Muscle of leg (tissue), 11 donors: Measurements from ENCODE around the gene EIF2B1. TPM values are rescaled to one million over a fixed set of nuclear protein-coding genes. Genes with fewer than 3 reads are reported as not detected.
A peak's percentile ranks its signal among the peaks of the same experiment; 100 is the strongest.
"Not testable (repeated sequence)": the region's sequence is repeated elsewhere in the genome, so short reads cannot be mapped to it uniquely, and the experiment has no call there.

Source experiments
- DNase-seq: peaks from one replicate; pipeline ENCODE4 v3.0.0; 2013
- H3K27ac ChIP-seq: one replicate; pipeline ENCODE4 v1.5.1; 2013; ENCODE audit warnings: mild to moderate bottlenecking, low read length, control low read depth
- H3K27me3 ChIP-seq: one replicate; pipeline ENCODE4 v1.6.1; 2013; ENCODE audit warnings: low read length; ENCODE audit not compliant: control insufficient read depth, insufficient read depth
- H3K36me3 ChIP-seq: one replicate; pipeline ENCODE4 v1.6.1; 2013; ENCODE audit warnings: low read length; ENCODE audit not compliant: control insufficient read depth, insufficient read depth
- H3K4me1 ChIP-seq: one replicate; pipeline ENCODE4 v1.6.1; 2013; ENCODE audit warnings: low read length; ENCODE audit not compliant: control insufficient read depth, insufficient read depth
- H3K4me3 ChIP-seq: one replicate; pipeline ENCODE4 v1.5.1; 2013; ENCODE audit warnings: low read length, control low read depth
- H3K9me3 ChIP-seq: replicated peaks from 2 replicates; pipeline ENCODE4 v1.6.1; 2013; ENCODE audit warnings: low read depth, low read length; ENCODE audit not compliant: control insufficient read depth
- WGBS: methylation state at CpG from one replicate; pipeline ENCODE4 v1.1.5; 2013; ENCODE audit warnings: missing lambda C conversion rate; ENCODE audit not compliant: insufficient coverage; 5-methylcytosine and 5-hydroxymethylcytosine counted together
- polyA plus RNA-seq, 8 donors: library from polyadenylated mRNA; unstranded; fragments of 120-200 nt; gene quantifications; one replicate each; pipeline versions ENCODE4 v1.2.1 to v1.2.3, GENCODE V29; 2013; ENCODE audit warnings: inconsistent platforms in 1 of 8, low replicate concordance in 1 of 8; ENCODE audit not compliant: insufficient read length in 8 of 8, insufficient read depth in 1 of 8
- total RNA-seq: library from RNA; stranded (reverse); fragments of 120-200 nt; gene quantifications from one replicate; pipeline ENCODE4 v1.2.4, GENCODE V29; 2013

EIF2B1 gene
- total and polyA plus RNA-seq, 9 donors: 30.2 to 49.1 (median 45.0) TPM

DNA sequence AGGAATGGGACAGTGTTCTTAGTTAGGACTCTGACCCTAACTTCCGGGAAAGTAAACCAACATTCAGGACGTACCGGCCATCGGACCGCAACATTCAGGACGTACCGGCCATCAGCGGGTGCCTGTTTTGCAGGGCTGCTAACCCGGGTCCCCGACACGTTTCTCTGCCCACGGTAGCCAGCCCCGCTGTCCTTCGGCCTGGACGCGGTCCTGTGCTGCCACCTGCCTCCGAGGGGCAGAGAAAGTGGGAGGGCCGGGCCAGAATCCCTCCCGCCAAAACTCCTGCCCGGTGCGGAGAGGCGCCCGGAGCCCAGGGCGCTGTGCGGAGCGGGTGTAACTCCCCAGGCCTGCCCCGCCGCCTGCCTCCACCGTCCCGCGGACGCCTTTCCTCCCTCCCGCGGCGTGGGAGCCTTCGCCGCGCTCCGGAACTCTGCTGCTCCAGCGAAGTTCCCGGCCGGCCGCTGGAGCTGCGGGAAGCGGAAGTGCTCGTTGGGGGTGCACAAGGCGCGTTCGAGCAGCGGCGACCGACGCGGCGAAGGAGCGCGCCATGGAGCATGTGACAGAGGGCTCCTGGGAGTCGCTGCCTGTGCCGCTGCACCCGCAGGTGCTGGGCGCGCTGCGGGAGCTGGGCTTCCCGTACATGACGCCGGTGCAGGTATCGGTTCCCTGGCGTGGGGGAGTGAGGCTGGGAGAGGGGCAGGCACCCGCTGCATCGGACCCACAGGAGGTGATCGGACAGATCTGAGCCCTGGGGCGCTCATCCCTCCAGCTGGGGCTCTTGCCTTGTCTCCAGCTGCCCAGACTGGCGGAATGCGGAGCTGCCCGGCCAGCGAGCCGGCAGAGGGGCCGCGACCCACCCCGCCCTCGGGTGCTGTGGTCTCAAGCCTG is 31.6 kb downstream of the EIF2B1 start, which contains the start of gene DDX55:
Gene DDX55, plus strand, starts transcription at position 498 of the 888 bp plus-strand sequence. Its CDS starts 50 bp downstream, at position 548.
- WGBS: under 1% methylated on average over 72 of the region's 81 CpGs
- peaks cover 29% of the 10 kb centered on the region for H3K36me3 ChIP-seq
- peak; percentile 92 for DNase-seq
- no peaks in the 10 kb centered on the region for H3K9me3 ChIP-seq
- no peaks in the 10 kb centered on the region for H3K27me3 ChIP-seq
- H3K4me3 ChIP-seq: peak within 1 kb of the TSS; percentile 92
- H3K4me1 ChIP-seq: peaks cover 13% of the 10 kb centered on the region
- peak within 1 kb of the TSS; percentile 78 for H3K27ac ChIP-seq

DNA sequence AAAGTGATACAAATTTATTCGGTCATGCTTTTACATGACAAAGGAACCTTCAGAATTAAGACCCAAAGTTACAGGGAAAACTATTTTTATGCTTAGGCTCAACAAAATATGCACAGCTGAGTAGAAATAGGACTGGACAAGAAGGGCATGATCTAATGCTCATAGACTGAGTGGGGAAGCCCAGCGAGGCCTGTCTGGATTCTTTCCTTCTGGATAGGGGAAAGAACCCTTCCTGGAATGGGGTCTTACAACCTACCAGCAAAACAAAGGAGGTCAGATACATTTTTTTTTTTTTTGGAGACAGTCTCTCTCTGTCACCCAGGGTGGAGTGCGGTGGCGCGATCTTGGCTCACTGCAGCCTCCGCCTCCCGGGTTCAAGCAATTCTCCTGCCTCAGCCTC is 33.8 kb downstream of the EIF2B1 start:
- Histone ChIP-seq H3K27ac (no peak overlapping the region), H3K36me3 (peaks cover 11% of the 10 kb centered on the region), H3K9me3 (no peaks in the 10 kb centered on the region), H3K4me1 (peaks cover 13% of the 10 kb centered on the region), H3K27me3 (no peaks in the 10 kb centered on the region), H3K4me3 (no peak overlapping the region)
- DNase-seq: no peak
- WGBS: no CpG with 5 or more reads among the region's 7 CpGs

DNA sequence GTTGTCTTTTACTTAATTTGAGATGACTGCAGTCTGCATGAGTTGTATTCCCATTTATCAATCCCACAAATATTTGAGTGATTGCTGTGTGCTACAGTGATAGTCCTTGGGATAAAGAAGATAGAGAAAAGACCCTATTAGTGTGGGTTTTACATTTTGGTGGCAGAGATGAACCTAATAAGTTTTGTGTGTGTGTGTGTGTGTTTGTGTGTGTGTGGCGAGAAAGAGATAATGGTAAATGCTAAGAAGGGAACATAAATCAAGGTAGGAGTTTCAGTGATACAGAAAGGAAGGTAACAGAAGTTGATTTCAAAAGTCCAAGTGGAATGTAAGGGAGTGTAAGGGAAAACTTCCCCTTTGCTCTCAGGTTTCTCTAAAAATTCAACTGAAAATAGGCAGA is 34.2 kb downstream of the EIF2B1 start:
- WGBS: 100% methylated on average over 1 of the region's 1 CpG
- Histone ChIP-seq H3K36me3 (peaks cover 13% of the 10 kb centered on the region), H3K27me3 (no peaks in the 10 kb centered on the region), H3K4me1 (peaks cover 13% of the 10 kb centered on the region), H3K4me3 (no peak overlapping the region), H3K27ac (no peak overlapping the region), H3K9me3 (no peaks in the 10 kb centered on the region)
- DNase-seq: no peak

DNA sequence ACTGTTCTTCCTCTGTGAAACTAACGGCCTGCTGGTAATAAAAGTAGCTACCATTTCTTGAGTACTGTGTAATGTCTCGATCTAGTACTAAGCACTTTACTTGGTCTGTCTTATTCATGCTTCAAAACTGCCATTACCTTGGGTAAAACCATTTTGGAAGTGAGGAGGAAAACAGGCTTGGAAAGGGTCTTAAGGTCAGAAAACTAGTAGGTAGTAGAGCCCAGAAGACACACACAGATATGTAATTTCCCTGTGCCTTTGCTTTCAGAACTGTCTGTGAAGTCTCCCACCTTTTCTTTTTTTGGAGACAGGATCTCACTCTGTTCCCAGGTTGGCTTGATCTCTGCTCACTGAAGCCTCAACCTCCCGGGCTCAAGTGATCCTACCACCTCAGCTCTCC is 35.0 kb downstream of the EIF2B1 start:
- Histone ChIP-seq H3K27me3 (no peaks in the 10 kb centered on the region), H3K27ac (no peak overlapping the region), H3K4me3 (no peak overlapping the region), H3K36me3 (peaks cover 19% of the 10 kb centered on the region), H3K9me3 (no peaks in the 10 kb centered on the region), H3K4me1 (peaks cover 13% of the 10 kb centered on the region)
- no CpG with 5 or more reads among the region's 3 CpGs for WGBS
- no peak for DNase-seq

DNA sequence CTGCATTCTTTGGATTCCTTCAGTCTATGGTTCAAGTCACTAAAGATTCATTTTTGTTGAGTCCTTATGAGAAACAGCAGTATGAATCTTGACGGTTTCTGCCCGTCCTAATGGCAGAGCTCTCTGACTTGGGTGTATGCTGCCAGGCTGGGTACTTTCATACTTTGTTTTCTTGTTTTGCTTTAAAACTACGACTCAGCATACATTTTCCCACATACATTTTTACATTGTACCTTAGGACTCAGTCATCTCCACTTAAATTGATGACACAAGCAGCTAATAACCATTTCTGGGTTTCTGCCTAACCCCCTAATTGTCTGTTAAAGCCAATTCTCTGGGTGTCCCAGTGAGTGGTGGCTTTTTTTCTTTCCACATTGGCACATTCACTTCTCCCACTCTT is 36.4 kb downstream of the EIF2B1 start:
- H3K4me1 ChIP-seq: peaks cover 5% of the 10 kb centered on the region
- no peaks in the 10 kb centered on the region for H3K9me3 ChIP-seq
- WGBS: 75% methylated on average over 2 of the region's 3 CpGs
- DNase-seq: no peak
- no peaks in the 10 kb centered on the region for H3K27me3 ChIP-seq
- peaks cover 29% of the 10 kb centered on the region for H3K36me3 ChIP-seq
- H3K4me3 ChIP-seq: no peak overlapping the region
- no peak overlapping the region for H3K27ac ChIP-seq

DNA sequence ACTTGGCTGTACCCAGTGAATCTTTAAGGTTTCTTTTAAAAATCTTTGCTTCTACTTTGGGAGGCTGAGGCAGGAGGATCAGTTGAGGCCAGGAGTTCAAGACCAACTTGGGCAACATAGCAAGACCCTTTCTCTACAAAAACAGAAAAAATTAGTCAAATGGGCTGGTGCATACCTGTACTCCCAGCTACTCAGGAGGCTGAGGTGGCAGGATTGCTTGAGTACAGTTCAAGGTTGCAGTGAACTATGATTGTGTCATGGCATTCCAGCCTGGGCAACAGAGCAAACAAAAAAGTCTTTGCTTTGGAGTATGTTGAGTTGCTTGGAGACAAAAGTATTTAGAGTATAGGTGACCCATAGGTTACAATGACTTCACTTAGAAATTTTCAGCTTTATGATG is 37.8 kb downstream of the EIF2B1 start:
- DNase-seq: no peak
- Histone ChIP-seq H3K36me3 (peaks cover 40% of the 10 kb centered on the region), H3K9me3 (no peaks in the 10 kb centered on the region), H3K4me1 (no peaks in the 10 kb centered on the region), H3K27ac (no peak overlapping the region), H3K4me3 (no peak overlapping the region), H3K27me3 (no peaks in the 10 kb centered on the region)

DNA sequence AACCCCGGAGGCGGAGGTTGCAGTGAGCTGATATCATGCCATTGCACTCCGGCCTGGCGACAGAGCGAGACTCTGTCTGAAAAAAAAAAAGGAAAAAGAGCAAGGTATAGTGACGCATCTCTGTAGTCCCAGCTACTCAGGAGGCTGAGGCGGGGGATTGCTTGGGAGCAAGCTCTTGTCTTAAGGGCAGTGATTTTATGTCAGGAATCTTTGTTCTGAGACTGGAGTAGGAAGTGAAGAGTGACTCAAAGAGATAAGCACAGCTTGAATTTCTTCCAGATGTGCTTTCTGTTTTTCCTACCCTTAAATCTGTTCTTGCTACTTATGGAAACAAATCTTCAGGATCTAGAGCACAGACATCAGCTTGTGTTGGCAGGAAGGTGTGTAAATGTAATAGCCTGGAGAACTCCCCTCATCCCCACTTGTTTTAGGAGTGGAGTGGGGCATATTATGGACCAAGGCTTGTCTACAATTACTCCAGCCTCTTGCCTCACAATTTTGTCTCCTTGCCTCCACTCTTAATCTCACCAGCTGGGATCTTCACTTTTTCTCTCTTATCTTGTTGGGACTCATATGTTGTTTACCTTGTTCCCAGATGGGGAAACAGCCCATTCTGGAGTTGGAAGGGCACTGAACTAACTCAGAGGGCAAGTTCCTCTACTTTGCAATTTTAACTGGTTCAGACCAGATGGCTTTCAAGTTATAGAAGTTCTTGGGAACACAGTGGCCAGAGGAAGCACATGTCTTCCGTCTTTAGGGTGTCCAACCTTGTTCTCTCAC is 41.6 kb downstream of the EIF2B1 start:
- H3K27ac ChIP-seq: no peak overlapping the region
- H3K27me3 ChIP-seq: no peaks in the 10 kb centered on the region
- no peak for DNase-seq
- peaks cover 50% of the 10 kb centered on the region for H3K36me3 ChIP-seq
- no peaks in the 10 kb centered on the region for H3K9me3 ChIP-seq
- H3K4me3 ChIP-seq: no peak overlapping the region
- no peaks in the 10 kb centered on the region for H3K4me1 ChIP-seq
- WGBS: 80% methylated on average over 7 of the region's 8 CpGs

DNA sequence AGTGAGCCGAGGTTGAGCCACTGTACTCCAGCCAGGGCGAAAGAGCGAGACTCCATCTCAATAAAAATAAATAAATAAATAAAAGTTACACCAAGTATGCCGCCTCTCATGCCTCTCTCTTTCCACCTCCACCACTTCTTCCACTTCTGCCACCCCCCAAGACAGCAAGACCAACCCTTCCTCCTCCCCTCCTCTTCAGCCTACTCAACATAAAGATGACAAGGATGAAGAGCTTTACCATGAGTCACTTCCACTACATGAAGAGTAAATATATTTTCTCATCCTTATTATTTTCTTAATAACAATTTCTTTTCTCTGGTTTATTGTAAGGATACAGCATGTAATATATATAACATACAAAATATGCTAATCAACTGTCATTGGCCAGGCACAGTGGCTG is 52.7 kb downstream of the EIF2B1 start:
- DNase-seq: no peak
- no peaks in the 10 kb centered on the region for H3K9me3 ChIP-seq
- no peak overlapping the region for H3K27ac ChIP-seq
- no peaks in the 10 kb centered on the region for H3K27me3 ChIP-seq
- no peak overlapping the region for H3K4me3 ChIP-seq
- H3K4me1 ChIP-seq: peaks cover 21% of the 10 kb centered on the region
- 100% methylated on average over 1 of the region's 4 CpGs for WGBS
- H3K36me3 ChIP-seq: peaks cover 2% of the 10 kb centered on the region

DNA sequence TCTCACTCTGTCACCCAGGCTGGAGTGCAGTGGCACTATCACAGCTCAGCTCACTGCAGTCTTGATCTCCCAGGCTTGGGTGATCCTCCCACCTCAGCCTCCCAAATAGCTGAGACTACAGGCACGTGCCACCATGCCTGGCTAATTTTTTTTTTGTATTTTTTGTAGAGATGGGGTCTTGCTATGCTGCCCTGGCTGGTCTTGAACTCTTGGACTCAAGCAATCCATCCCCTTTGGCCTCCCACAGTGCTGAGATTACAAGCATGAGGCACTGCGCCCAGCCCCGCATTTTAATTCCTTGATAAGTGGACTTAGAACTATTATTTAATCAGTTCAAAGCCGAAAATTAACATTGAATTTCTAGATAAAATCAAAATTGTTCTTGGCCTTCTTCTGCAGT is 54.7 kb downstream of the EIF2B1 start:
- not testable (repeated sequence) for H3K4me3 ChIP-seq, H3K36me3 ChIP-seq, H3K9me3 ChIP-seq, DNase-seq, H3K27me3 ChIP-seq, H3K27ac ChIP-seq
- H3K4me1 ChIP-seq: peaks cover 14% of the 10 kb centered on the region
- no CpG with 5 or more reads among the region's 4 CpGs for WGBS

DNA sequence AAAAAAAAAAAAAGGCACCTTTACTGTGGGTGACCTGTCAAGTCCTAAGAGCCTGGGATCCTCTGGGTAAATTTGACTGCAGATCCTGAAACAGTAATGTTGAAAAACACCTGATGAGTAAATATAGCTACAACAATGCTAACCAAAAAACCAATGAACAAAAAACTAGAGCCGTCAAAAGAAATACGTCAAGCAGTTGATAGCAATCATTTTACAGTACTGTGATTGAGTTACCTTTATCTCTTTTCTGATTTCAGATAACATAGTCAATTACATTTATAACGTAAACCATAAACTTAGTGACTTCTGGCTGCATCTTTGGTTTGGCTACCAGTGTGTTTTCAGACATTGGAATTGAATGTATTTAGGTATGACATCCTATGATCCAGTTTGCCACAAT is 55.2 kb downstream of the EIF2B1 start:
- Histone ChIP-seq H3K27me3 (no peaks in the 10 kb centered on the region), H3K27ac (no peak overlapping the region)

More for the DNA sequence above, 55.2 kb downstream of the EIF2B1 start:
- DNase-seq: no peak
- Histone ChIP-seq H3K9me3 (no peaks in the 10 kb centered on the region), H3K36me3 (no peaks in the 10 kb centered on the region), H3K4me3 (no peak overlapping the region), H3K4me1 (peaks cover 12% of the 10 kb centered on the region)
- WGBS: no CpG with 5 or more reads among the region's 3 CpGs
